ENCODE results near the gene CLASRP.

DNA sequence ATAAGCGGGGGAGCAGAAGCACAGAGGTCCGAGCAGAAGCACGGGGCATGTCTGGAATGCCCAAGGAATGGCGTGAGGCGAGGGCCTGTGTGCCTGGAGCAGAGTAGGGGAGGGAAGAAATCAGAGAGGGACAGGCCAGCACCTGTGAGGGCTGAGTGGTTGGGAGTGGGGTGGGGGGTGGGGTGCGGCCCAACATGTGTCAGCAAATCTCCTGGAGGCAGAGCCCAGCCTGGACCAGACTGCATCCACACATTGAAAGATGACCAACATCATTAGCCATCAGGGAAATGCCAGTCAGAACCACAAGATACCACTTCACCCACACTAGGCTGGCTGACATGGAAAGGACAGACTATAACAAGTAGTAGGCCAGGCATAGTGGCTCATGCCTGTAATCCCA lies 11.2 kb downstream of the CLASRP start:
- TF ChIP-seq, protein P1, sequence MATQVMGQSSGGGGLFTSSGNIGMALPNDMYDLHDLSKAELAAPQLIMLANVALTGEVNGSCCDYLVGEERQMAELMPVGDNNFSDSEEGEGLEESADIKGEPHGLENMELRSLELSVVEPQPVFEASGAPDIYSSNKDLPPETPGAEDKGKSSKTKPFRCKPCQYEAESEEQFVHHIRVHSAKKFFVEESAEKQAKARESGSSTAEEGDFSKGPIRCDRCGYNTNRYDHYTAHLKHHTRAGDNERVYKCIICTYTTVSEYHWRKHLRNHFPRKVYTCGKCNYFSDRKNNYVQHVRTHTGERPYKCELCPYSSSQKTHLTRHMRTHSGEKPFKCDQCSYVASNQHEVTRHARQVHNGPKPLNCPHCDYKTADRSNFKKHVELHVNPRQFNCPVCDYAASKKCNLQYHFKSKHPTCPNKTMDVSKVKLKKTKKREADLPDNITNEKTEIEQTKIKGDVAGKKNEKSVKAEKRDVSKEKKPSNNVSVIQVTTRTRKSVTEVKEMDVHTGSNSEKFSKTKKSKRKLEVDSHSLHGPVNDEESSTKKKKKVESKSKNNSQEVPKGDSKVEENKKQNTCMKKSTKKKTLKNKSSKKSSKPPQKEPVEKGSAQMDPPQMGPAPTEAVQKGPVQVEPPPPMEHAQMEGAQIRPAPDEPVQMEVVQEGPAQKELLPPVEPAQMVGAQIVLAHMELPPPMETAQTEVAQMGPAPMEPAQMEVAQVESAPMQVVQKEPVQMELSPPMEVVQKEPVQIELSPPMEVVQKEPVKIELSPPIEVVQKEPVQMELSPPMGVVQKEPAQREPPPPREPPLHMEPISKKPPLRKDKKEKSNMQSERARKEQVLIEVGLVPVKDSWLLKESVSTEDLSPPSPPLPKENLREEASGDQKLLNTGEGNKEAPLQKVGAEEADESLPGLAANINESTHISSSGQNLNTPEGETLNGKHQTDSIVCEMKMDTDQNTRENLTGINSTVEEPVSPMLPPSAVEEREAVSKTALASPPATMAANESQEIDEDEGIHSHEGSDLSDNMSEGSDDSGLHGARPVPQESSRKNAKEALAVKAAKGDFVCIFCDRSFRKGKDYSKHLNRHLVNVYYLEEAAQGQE (IDR thresholded peaks at IDR 0.05; ENCODE audit: low read depth): no peak
- TF ChIP-seq, protein P2, sequence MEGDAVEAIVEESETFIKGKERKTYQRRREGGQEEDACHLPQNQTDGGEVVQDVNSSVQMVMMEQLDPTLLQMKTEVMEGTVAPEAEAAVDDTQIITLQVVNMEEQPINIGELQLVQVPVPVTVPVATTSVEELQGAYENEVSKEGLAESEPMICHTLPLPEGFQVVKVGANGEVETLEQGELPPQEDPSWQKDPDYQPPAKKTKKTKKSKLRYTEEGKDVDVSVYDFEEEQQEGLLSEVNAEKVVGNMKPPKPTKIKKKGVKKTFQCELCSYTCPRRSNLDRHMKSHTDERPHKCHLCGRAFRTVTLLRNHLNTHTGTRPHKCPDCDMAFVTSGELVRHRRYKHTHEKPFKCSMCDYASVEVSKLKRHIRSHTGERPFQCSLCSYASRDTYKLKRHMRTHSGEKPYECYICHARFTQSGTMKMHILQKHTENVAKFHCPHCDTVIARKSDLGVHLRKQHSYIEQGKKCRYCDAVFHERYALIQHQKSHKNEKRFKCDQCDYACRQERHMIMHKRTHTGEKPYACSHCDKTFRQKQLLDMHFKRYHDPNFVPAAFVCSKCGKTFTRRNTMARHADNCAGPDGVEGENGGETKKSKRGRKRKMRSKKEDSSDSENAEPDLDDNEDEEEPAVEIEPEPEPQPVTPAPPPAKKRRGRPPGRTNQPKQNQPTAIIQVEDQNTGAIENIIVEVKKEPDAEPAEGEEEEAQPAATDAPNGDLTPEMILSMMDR (IDR thresholded peaks at IDR 0.05 in 2 of 3, conservative IDR thresholded peaks at IDR 0.05 in 1 of 3; ENCODE audit: borderline replicate concordance in 1 of 3, insufficient read depth in 1 of 3, low read depth in 2 of 3, low read length in 2 of 3): no peak
- TF ChIP-seq POLR2A (IDR thresholded peaks at IDR 0.05; ENCODE audit: borderline replicate concordance, extremely low read depth, insufficient read depth, insufficient read length): no peak

All from HCT116 (cell line).